A673 (cell line): ENCODE results near the gene CTTN. TPM values are rescaled to one million over a fixed set of nuclear protein-coding genes. Genes with fewer than 3 reads are reported as not detected.
"Not testable (repeated sequence)": the region's sequence is repeated elsewhere in the genome, so short reads cannot be mapped to it uniquely, and the experiment has no call there.

Experiments
- BruUV-seq: library from RNA; stranded (reverse); fragments of 400-500 nt; replicated peaks from 2 replicates; lab custom pipeline; 2021; lab: Mats Ljungman, UMichigan
- CTCF ChIA-PET: fragments of 300-600 bp; sonication (Branson Sonifier 250); formaldehyde crosslinking; loops from one replicate; lab custom pipeline; 2022; ENCODE audit warnings: antibody characterized with exemption; lab: Charles Lee
- POLR2A ChIA-PET: fragments of 300-600 bp; sonication (Branson Sonifier 250); formaldehyde crosslinking; loops from one replicate; lab custom pipeline; 2022; ENCODE audit warnings: antibody characterized with exemption; ENCODE audit not compliant: low non-redundant PET; lab: Charles Lee
- DNase-seq: peaks from one replicate; pipeline ENCODE4 v3.0.0-alpha.2; 2015; ENCODE audit warnings: low spot score
- H3K27ac ChIP-seq: fragments of 200-600 bp; sonication (generic); 2 replicates; pipeline ENCODE4 v1.5.1; 2016; ENCODE audit warnings: mixed run types, low read depth, mild to moderate bottlenecking, mixed read lengths, antibody characterized with exemption, low read length; ENCODE audit not compliant: poor library complexity, severe bottlenecking
- H3K27me3 ChIP-seq: fragments of 200-600 bp; sonication (generic); replicated peaks from 2 replicates; pipeline ENCODE4 v1.6.1; 2017; ENCODE audit warnings: mixed run types, low read depth, mild to moderate bottlenecking, mixed read lengths, antibody characterized with exemption, low read length; ENCODE audit not compliant: insufficient read depth, poor library complexity
- H3K36me3 ChIP-seq: fragments of 200-600 bp; sonication (generic); 2 replicates; pipeline ENCODE4 v1.6.1; 2016; ENCODE audit warnings: mixed run types, mild to moderate bottlenecking, mixed read lengths, antibody characterized with exemption, low read length; ENCODE audit not compliant: insufficient read depth, poor library complexity, severe bottlenecking
- H3K4me1 ChIP-seq: fragments of 200-600 bp; sonication (generic); 2 replicates; pipeline ENCODE4 v1.6.1; 2017; ENCODE audit warnings: mixed run types, mild to moderate bottlenecking, mixed read lengths, antibody characterized with exemption, low read length; ENCODE audit not compliant: insufficient read depth, poor library complexity, severe bottlenecking
- H3K4me3 ChIP-seq: fragments of 200-600 bp; sonication (generic); 2 replicates; pipeline ENCODE4 v1.5.1; 2016; ENCODE audit warnings: low read depth, mixed run types, mild to moderate bottlenecking, mixed read lengths, low read length; ENCODE audit not compliant: poor library complexity, severe bottlenecking
- H3K9me3 ChIP-seq: fragments of 200-600 bp; sonication (generic); 2 replicates; pipeline ENCODE4 v1.6.1; 2016; ENCODE audit warnings: mixed run types, low read depth, mild to moderate bottlenecking, mixed read lengths, antibody characterized with exemption, low read length; ENCODE audit not compliant: poor library complexity, severe bottlenecking
- CTCF ChIP-seq: fragments of 300-800, 200-600 bp; sonication (generic); conservative IDR thresholded peaks from 2 replicates; pipeline ENCODE4 v1.5.1; 2017; ENCODE audit warnings: low read depth, mild to moderate bottlenecking, antibody characterized with exemption, low read length, moderate library complexity, mixed read lengths
- EZH2 ChIP-seq: fragments of 200-600 bp; sonication (generic); IDR thresholded peaks from 2 replicates; pipeline ENCODE4 v1.6.1; 2017; ENCODE audit warnings: borderline replicate concordance, low read depth, mild to moderate bottlenecking, mixed read lengths, antibody characterized with exemption, low read length; ENCODE audit not compliant: poor library complexity, severe bottlenecking
- intact Hi-C: fragments of 100-400 bp; cut with micrococcal nuclease; formaldehyde crosslinking; loops from one replicate; pipeline ENCODE4 v1.10.0; 2022; ENCODE audit not compliant: unreplicated experiment
- total RNA-seq: library from RNA; stranded (reverse); gene quantifications from 2 replicates; pipeline ENCODE4 v1.2.3, GENCODE V29; 2021

The CTTN gene
- total RNA-seq, 1 experiment from 2014 or later, result 247 TPM

GRCh38 chr11:70387564-70387963 lies 10.8 kb upstream of the CTTN start:
- no TSS peak for BruUV-seq

GRCh38 chr11:70389201-70389600 lies 9.1 kb upstream of the CTTN start:
- BruUV-seq, result no TSS peak
- Histone ChIP-seq H3K4me1 (peaks cover 5% of the 10 kb centered on the region), H3K36me3 (peaks cover 32% of the 10 kb centered on the region), H3K9me3 (no peaks in the 10 kb centered on the region), H3K27me3 (no peaks in the 10 kb centered on the region), H3K4me3 (no peak overlapping the region), H3K27ac (no peak overlapping the region)
- DNase-seq, result no peak
- intact Hi-C loops, result no loop called here
- ChIA-PET POLR2A (no interaction called here), CTCF (no interaction called here)
- TF ChIP-seq CTCF, result no peak
- TF ChIP-seq EZH2, result no peak

More at GRCh38 chr11:70387564-70387963, 10.8 kb upstream of the CTTN start:
- no peak overlapping the region for H3K27ac ChIP-seq
- intact Hi-C loops, result no loop called here
- no peak overlapping the region for H3K4me3 ChIP-seq
- peaks cover 16% of the 10 kb centered on the region for H3K4me1 ChIP-seq
- no peak for DNase-seq
- CTCF ChIA-PET, result no interaction called here
- peaks cover 34% of the 10 kb centered on the region for H3K36me3 ChIP-seq
- no peaks in the 10 kb centered on the region for H3K9me3 ChIP-seq
- TF ChIP-seq CTCF (no peak), EZH2 (no peak)
- no peaks in the 10 kb centered on the region for H3K27me3 ChIP-seq
- POLR2A ChIA-PET, result no interaction called here

- intact Hi-C loops, result not testable (repeated sequence)
Measured at GRCh38 chr11:70390882-70391281, 7.4 kb upstream of the CTTN start.

GRCh38 chr11:70394211-70394950 lies 3.9 kb upstream of the CTTN start:
- ChIA-PET POLR2A (no interaction called here), CTCF (no interaction called here)
- peaks cover 7% of the 10 kb centered on the region for H3K4me1 ChIP-seq
- intact Hi-C loops, result no loop called here
- H3K4me3 ChIP-seq, result no peak overlapping the region
- H3K9me3 ChIP-seq, result no peaks in the 10 kb centered on the region
- BruUV-seq, result no TSS peak
- no peak overlapping the region for H3K27ac ChIP-seq
- H3K27me3 ChIP-seq, result no peaks in the 10 kb centered on the region
- DNase-seq, result no peak
- peaks cover 21% of the 10 kb centered on the region for H3K36me3 ChIP-seq
- TF ChIP-seq EZH2 (no peak), CTCF (no peak)

More at GRCh38 chr11:70390882-70391281, 7.4 kb upstream of the CTTN start:
- H3K4me1 ChIP-seq, DNase-seq, CTCF ChIA-PET, H3K27ac ChIP-seq, H3K4me3 ChIP-seq, H3K27me3 ChIP-seq, H3K9me3 ChIP-seq, POLR2A ChIA-PET, BruUV-seq: not testable (repeated sequence)
- peaks cover 26% of the 10 kb centered on the region for H3K36me3 ChIP-seq
